Right lobe of liver (tissue), 4 donors: Measurements from ENCODE around the gene TTR.

Experiments used
- CTCF ChIP-seq, 4 donors: fragments of 200-600 bp in 3 of 4; fragments of 450-650 bp in 1 of 4; IDR thresholded peaks; one replicate each; pipeline versions ENCODE4 v1.5.1 to v1.8.0; 2016 to 2022; ENCODE audit warnings: antibody characterized with exemption in 4 of 4, mild to moderate bottlenecking in 2 of 4
- POLR2A ChIP-seq: fragments of 450-650 bp; IDR thresholded peaks from one replicate; pipeline ENCODE4 v1.6.1; 2017; ENCODE audit warnings: antibody characterized with exemption, mild to moderate bottlenecking
- donor health status: DM: no; HTN: no; CAD: no.
- donor health status: DM: no; HTN: no; CAD: no.
- donor health status: DM: no; HTN: yes; CAD: no.

GRCh38 chr18:31583185-31583854 lies 8.4 kb upstream of the TTR start:
- TF ChIP-seq CTCF (IDR thresholded peaks at IDR 0.05): no peak
- TF ChIP-seq POLR2A: no peak
